Endodermal cell (in vitro differentiated cells): ENCODE data around the gene PHYKPL. TPM values are rescaled to one million over a fixed set of nuclear protein-coding genes. Genes with fewer than 3 reads are reported as not detected.
"Not testable (repeated sequence)": the region's sequence is repeated elsewhere in the genome, so short reads cannot be mapped to it uniquely, and the experiment has no call there.

Experiments used
- DNase-seq: peaks from one replicate; pipeline ENCODE4 v3.0.0-alpha.2; 2017
- H3K27ac ChIP-seq: 2 replicates; pipeline ENCODE4 v1.5.1; 2013; ENCODE audit warnings: mild to moderate bottlenecking, low read depth, low read length, moderate library complexity
- H3K27me3 ChIP-seq: 2 replicates; pipeline ENCODE4 v1.6.1; 2013; ENCODE audit warnings: mild to moderate bottlenecking, low read length, moderate library complexity; ENCODE audit not compliant: insufficient read depth, control insufficient read depth, poor library complexity, severe bottlenecking
- H3K36me3 ChIP-seq: 2 replicates; pipeline ENCODE4 v1.7.0; 2013; ENCODE audit warnings: mild to moderate bottlenecking, low read length, moderate library complexity; ENCODE audit not compliant: control insufficient read depth, insufficient read depth
- H3K4me1 ChIP-seq: one replicate; pipeline ENCODE4 v1.7.0; 2013; ENCODE audit warnings: low read length; ENCODE audit not compliant: control insufficient read depth, insufficient read depth
- H3K4me3 ChIP-seq: 2 replicates; pipeline ENCODE4 v1.5.1; 2013; ENCODE audit warnings: mild to moderate bottlenecking, low read length, moderate library complexity
- H3K9ac ChIP-seq: 2 replicates; pipeline ENCODE4 v1.6.1; 2013; ENCODE audit warnings: mild to moderate bottlenecking, low read length, moderate library complexity; ENCODE audit not compliant: poor library complexity, severe bottlenecking; ENCODE audit errors: extremely low read depth
- H3K9me3 ChIP-seq: 2 replicates; pipeline ENCODE4 v1.6.1; 2013; ENCODE audit warnings: mild to moderate bottlenecking, low read length, moderate library complexity; ENCODE audit not compliant: control insufficient read depth
- H3K27ac Mint-ChIP-seq: 2 replicates; pipeline ENCODE4 v1.8.0; 2020; ENCODE audit warnings: mixed read lengths
- H3K27me3 Mint-ChIP-seq: 2 replicates; pipeline ENCODE4 v1.8.0; 2021; ENCODE audit warnings: mild to moderate bottlenecking, mixed read lengths; ENCODE audit not compliant: insufficient read depth
- H3K36me3 Mint-ChIP-seq: 2 replicates; pipeline ENCODE4 v1.8.0; 2020; ENCODE audit warnings: low read depth, mixed read lengths
- H3K4me1 Mint-ChIP-seq: 2 replicates; pipeline ENCODE4 v1.8.0; 2020; ENCODE audit warnings: mixed read lengths
- H3K4me3 Mint-ChIP-seq: 2 replicates; pipeline ENCODE4 v1.8.0; 2020; ENCODE audit warnings: mild to moderate bottlenecking, moderate library complexity, mixed read lengths
- H3K9me3 Mint-ChIP-seq: 2 replicates; pipeline ENCODE4 v1.8.0; 2020; ENCODE audit warnings: mild to moderate bottlenecking, mixed read lengths
- WGBS, 2 experiments: methylation state at CpG; one replicate each; pipeline versions ENCODE4 v1.1.5 to v1.1.7; 2013; ENCODE audit warnings: missing lambda C conversion rate in 2 of 2, mixed read lengths in 1 of 2; ENCODE audit not compliant: insufficient coverage in 1 of 2, insufficient read length in 1 of 2; 5-methylcytosine and 5-hydroxymethylcytosine counted together
- total RNA-seq, 2 donors: library from RNA; stranded (reverse); fragmentation: NEBNext Ultra II Directional in 1 of 2; extraction: Animal tissue kit (Norgen Biotek cat#: 25700) in 1 of 2; gene quantifications; 2 replicates in 1 of 2; 3 replicates in 1 of 2; pipeline ENCODE4 v1.2.1, GENCODE V29; 2021
- TF ChIP-seq, protein P1 (sequence below): fragments of 200-600 bp; sonication (generic); conservative IDR thresholded peaks from 2 replicates; pipeline ENCODE4 v1.5.0; 2021; ENCODE audit warnings: antibody characterized with exemption, mild to moderate bottlenecking

Gene PHYKPL
- total RNA-seq, 2 donors from 2014 or later, result 59.9 to 82.5 TPM

DNA sequence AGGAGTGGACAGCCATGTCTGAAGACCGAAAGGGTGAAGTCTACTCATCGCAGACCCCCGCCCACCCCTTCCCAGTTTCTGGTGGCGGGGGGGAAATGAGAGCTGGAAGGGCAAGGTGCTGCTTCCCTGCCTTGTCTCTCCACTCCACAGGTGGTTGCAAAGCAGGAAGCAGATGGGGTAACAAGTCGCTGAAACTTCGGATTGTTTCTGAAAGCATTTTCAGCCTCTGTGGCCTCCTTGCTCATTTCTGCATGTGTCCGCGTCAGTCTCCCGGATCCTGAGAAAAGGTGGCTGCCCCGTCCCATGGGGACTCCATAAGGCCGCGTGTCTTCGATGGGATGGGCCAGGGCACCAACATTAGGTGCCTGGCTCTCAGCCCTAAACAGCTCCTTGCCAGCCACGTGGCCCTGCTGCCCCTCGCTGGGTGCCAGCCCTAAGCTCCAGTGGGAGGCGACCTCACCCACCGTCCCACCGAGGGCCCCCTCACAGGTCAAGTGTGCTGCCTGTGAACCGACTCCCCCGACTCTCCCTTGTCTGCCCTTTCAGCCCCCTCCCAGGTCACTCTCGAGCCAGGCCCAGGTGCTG lies 971 bp downstream of the PHYKPL start:
- 48 to 49% methylated on average over 20 to 21 of the region's 21 CpGs for WGBS, 2 experiments
- H3K36me3 Mint-ChIP-seq, result peaks cover 46% of the 10 kb centered on the region
- Histone ChIP-seq H3K36me3 (peaks cover 46% of the 10 kb centered on the region), H3K4me3 (peak overlapping the region; percentile 87), H3K27me3 (no peaks in the 10 kb centered on the region), H3K4me1 (peaks cover 6% of the 10 kb centered on the region), H3K9me3 (peaks cover 10% of the 10 kb centered on the region), H3K9ac (peak overlapping the region; percentile 29), H3K27ac (peak overlapping the region; percentile 21)
- H3K27ac Mint-ChIP-seq, result peak overlapping the region; percentile 52
- DNase-seq, result no peak
- peaks cover 14% of the 10 kb centered on the region for H3K4me1 Mint-ChIP-seq
- peak overlapping the region; percentile 71 for H3K4me3 Mint-ChIP-seq
- H3K9me3 Mint-ChIP-seq, result no peaks in the 10 kb centered on the region
- no peaks in the 10 kb centered on the region for H3K27me3 Mint-ChIP-seq
- TF ChIP-seq, protein P1, sequence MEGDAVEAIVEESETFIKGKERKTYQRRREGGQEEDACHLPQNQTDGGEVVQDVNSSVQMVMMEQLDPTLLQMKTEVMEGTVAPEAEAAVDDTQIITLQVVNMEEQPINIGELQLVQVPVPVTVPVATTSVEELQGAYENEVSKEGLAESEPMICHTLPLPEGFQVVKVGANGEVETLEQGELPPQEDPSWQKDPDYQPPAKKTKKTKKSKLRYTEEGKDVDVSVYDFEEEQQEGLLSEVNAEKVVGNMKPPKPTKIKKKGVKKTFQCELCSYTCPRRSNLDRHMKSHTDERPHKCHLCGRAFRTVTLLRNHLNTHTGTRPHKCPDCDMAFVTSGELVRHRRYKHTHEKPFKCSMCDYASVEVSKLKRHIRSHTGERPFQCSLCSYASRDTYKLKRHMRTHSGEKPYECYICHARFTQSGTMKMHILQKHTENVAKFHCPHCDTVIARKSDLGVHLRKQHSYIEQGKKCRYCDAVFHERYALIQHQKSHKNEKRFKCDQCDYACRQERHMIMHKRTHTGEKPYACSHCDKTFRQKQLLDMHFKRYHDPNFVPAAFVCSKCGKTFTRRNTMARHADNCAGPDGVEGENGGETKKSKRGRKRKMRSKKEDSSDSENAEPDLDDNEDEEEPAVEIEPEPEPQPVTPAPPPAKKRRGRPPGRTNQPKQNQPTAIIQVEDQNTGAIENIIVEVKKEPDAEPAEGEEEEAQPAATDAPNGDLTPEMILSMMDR, result no peak

DNA sequence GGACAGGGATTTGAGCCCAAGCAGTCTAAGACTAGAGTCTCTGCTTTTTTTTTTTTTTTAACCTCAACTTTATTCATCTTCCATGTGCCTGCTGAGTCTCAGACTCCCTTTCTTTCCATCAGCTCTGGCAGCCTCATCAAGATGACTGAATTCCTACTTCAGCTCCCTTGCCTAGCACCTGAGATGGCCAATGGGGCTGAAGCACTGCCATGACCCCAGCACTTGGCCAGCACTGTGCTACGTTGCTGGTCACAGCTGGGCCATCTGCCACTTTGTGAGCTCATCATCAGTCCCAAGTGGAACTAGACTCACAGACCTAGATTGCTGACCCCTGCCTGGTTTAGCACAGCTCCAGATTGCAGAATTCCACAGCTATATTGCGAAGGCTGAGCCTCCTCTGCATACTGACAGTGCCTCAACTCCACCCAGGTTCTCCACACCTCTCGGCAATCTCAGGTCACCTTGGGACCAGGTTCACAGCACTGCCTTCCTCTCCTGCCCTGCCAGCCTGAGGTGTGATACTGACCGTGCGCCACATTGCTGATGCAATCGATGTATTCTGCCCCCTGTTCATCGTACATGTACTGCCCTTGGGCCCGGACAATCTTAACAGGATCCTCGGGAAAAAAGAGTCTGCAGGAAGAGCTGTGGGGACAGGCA lies 1.6 kb downstream of the PHYKPL start:
- Mint-ChIP-seq H3K36me3 (peaks cover 48% of the 10 kb centered on the region), H3K4me1 (peaks cover 14% of the 10 kb centered on the region), H3K27ac (no peak overlapping the region), H3K4me3 (peak overlapping the region; percentile 71), H3K27me3 (no peaks in the 10 kb centered on the region), H3K9me3 (no peaks in the 10 kb centered on the region)
- 97 to 100% methylated on average over 8 to 9 of the region's 9 CpGs for WGBS, 2 experiments
- Histone ChIP-seq H3K36me3 (peaks cover 48% of the 10 kb centered on the region), H3K27ac (no peak overlapping the region), H3K9ac (no peak overlapping the region), H3K4me3 (peak overlapping the region; percentile 87), H3K9me3 (peaks cover 10% of the 10 kb centered on the region), H3K4me1 (peaks cover 6% of the 10 kb centered on the region), H3K27me3 (no peaks in the 10 kb centered on the region)
- TF ChIP-seq, protein P1, result no peak
- no peak for DNase-seq

DNA sequence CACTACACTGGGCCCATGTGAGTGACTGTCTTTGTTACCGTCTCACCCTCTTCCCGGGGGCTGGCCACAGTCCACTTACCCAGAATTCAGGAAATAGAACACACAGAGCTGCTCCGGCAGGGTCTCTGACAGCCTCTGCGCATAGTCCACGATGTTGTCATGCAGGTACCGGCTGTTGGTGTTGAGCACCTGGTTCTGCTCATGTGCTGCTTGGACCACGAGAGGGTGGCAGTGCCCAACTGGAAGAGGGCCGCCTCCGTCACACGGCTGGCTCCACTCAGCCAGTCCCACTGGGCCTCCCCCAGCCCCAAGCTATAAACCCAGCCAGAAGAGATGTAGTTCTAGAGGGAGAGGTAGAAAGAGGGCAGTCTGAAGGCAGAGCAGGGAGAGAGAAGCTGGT lies 2.7 kb downstream of the PHYKPL start:
- Histone ChIP-seq H3K27me3 (no peaks in the 10 kb centered on the region), H3K4me1 (peaks cover 6% of the 10 kb centered on the region), H3K9me3 (peaks cover 10% of the 10 kb centered on the region), H3K36me3 (peaks cover 49% of the 10 kb centered on the region), H3K4me3 (no peak overlapping the region), H3K27ac (no peak overlapping the region), H3K9ac (no peak overlapping the region)
- Mint-ChIP-seq H3K36me3 (peaks cover 57% of the 10 kb centered on the region), H3K9me3 (no peaks in the 10 kb centered on the region), H3K4me3 (no peak overlapping the region), H3K27ac (no peak overlapping the region), H3K4me1 (peaks cover 13% of the 10 kb centered on the region), H3K27me3 (no peaks in the 10 kb centered on the region)
- 95 to 98% methylated on average over 6 to 10 of the region's 10 CpGs for WGBS, 2 experiments
- DNase-seq, result no peak
- TF ChIP-seq, protein P1, result no peak

DNA sequence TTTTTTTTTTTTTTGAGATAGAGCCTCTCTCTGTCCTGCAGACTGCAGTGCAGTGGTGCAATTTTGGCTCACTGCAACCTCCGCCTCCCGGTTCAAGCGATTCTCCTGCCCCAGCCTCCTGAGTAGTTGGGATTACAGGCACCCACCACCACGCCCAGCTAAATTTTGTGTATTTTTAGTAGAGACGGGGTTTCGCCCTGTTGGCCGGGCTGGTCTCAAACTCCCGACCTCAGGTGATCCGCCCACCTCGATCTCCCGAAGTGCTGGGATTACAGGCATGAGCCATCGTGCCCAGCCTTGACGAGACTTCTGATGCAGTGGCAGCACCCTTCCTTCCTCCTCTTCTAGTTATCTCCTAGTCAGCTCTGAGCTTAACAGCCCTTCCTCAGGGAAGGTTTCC lies 3.5 kb downstream of the PHYKPL start:
- not testable (repeated sequence) for H3K27me3 ChIP-seq, H3K4me3 Mint-ChIP-seq, H3K9me3 Mint-ChIP-seq, H3K27me3 Mint-ChIP-seq, H3K9me3 ChIP-seq, H3K9ac ChIP-seq, H3K27ac Mint-ChIP-seq, H3K27ac ChIP-seq, H3K4me1 ChIP-seq, H3K4me3 ChIP-seq, DNase-seq
- Mint-ChIP-seq H3K4me1 (peaks cover 13% of the 10 kb centered on the region), H3K36me3 (peaks cover 59% of the 10 kb centered on the region)
- H3K36me3 ChIP-seq, result peaks cover 57% of the 10 kb centered on the region
- WGBS, 2 experiments, result 90 to 96% methylated on average over 11 to 13 of the region's 13 CpGs
